BE2C (cell line): ENCODE data around the gene TXNDC5.

Experiments used
- DNase-seq: peaks from one replicate; pipeline ENCODE4 v3.0.0-alpha.2; 2020
- H3K27me3 ChIP-seq: fragments of 250-450 bp; sonication (Bioruptor Pico); 2 replicates; pipeline ENCODE4 v1.5.1; 2020; ENCODE audit warnings: mild to moderate bottlenecking
- H3K36me3 ChIP-seq: fragments of 250-450 bp; sonication (Bioruptor Pico); 2 replicates; pipeline ENCODE4 v1.5.1; 2020; ENCODE audit warnings: mild to moderate bottlenecking
- H3K4me1 ChIP-seq: fragments of 250-450 bp; sonication (Bioruptor Pico); 2 replicates; pipeline ENCODE4 v1.5.1; 2020
- H3K4me3 ChIP-seq: 2 replicates; pipeline ENCODE4 v1.5.1; 2011; ENCODE audit warnings: low read depth, low read length
- H3K9me3 ChIP-seq: fragments of 250-450 bp; sonication (Bioruptor Pico); 2 replicates; pipeline ENCODE4 v1.5.1; 2020
- TF ChIP-seq, protein P1 (sequence below): IDR thresholded peaks from 2 replicates; pipeline ENCODE4 v1.5.1; 2012; ENCODE audit warnings: mild to moderate bottlenecking, low read depth, low read length

TXNDC5 gene

DNA sequence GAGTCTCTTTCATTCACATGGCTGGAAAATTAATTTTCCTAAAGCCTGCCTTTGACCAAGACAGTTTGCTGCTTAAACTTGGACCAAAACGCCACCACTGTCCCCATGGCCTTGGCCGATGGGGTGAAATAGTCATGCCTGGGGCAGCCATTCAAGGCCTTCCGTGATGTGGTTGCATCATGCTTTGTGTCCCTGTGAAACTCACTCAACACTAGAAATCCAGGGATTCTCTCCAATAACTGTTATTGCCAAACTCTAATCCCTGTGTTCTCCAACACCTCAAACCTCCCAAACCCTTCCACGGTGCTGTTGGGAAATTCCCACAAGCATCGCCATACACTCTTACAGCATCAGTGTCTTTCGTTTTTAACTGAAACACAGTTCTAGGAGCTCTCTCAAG lies 1.4 kb upstream of the TXNDC5 start:
- H3K27me3 ChIP-seq = no peaks in the 10 kb centered on the region; the same call in 1 of the 2 replicates
- peaks cover 8% of the 10 kb centered on the region for H3K36me3 ChIP-seq
- H3K4me3 ChIP-seq = no peak overlapping the region
- TF ChIP-seq, protein P1, sequence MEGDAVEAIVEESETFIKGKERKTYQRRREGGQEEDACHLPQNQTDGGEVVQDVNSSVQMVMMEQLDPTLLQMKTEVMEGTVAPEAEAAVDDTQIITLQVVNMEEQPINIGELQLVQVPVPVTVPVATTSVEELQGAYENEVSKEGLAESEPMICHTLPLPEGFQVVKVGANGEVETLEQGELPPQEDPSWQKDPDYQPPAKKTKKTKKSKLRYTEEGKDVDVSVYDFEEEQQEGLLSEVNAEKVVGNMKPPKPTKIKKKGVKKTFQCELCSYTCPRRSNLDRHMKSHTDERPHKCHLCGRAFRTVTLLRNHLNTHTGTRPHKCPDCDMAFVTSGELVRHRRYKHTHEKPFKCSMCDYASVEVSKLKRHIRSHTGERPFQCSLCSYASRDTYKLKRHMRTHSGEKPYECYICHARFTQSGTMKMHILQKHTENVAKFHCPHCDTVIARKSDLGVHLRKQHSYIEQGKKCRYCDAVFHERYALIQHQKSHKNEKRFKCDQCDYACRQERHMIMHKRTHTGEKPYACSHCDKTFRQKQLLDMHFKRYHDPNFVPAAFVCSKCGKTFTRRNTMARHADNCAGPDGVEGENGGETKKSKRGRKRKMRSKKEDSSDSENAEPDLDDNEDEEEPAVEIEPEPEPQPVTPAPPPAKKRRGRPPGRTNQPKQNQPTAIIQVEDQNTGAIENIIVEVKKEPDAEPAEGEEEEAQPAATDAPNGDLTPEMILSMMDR = no peak
- peaks cover 6% of the 10 kb centered on the region for H3K4me1 ChIP-seq
- no peaks in the 10 kb centered on the region for H3K9me3 ChIP-seq
- no peak for DNase-seq

DNA sequence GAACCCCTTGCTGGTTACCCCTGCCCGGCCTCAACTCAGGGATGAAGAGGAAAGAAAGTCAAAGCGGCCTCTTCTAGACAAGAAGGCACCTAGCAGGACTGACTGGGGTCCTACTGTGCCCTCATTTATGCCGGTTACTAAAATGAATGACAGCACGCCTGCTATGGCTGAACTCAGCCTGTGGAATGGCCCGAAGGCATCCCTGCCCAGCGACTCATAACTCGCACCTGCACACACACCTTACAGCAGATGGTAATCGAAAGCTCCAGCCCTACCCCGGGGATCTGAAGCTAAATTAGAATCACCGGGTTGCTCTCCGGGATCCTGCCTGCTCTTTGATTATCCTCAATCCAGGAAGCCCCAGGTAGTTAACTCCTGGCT lies 747 bp upstream of the TXNDC5 start:
- Histone ChIP-seq H3K9me3 (no peaks in the 10 kb centered on the region), H3K4me3 (peak overlapping the region; percentile 57), H3K4me1 (peaks cover 6% of the 10 kb centered on the region), H3K27me3 (no peaks in the 10 kb centered on the region; the same call in 1 of the 2 replicates), H3K36me3 (peaks cover 8% of the 10 kb centered on the region)
- TF ChIP-seq, protein P1 = no peak
- no peak for DNase-seq

DNA sequence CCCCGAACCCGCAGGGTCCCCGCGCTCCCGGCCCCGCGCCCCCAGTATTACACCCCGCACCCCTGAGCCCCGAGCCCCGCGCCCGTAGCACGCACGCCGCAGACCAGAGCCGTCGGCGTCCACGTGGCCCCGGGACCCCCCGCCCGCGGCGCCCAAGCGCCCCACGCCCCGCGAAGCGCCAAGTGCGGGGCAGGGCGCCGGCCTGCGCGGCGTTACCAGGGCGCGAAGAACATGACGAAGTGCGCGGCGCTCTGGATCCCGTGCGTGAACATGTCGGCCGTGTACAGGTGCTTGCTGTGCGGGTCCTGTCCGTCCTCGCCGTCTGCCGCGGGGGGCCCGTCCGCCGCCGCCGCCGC lies 312 bp downstream of the TXNDC5 start:
- no peak for DNase-seq
- TF ChIP-seq, protein P1 = no peak
- Histone ChIP-seq H3K36me3 (peaks cover 8% of the 10 kb centered on the region), H3K4me3 (peak overlapping the region; percentile 86), H3K4me1 (peaks cover under 1% of the 10 kb centered on the region; the same call in 1 of the 2 replicates), H3K9me3 (no peaks in the 10 kb centered on the region), H3K27me3 (no peaks in the 10 kb centered on the region; the same call in 1 of the 2 replicates)

DNA sequence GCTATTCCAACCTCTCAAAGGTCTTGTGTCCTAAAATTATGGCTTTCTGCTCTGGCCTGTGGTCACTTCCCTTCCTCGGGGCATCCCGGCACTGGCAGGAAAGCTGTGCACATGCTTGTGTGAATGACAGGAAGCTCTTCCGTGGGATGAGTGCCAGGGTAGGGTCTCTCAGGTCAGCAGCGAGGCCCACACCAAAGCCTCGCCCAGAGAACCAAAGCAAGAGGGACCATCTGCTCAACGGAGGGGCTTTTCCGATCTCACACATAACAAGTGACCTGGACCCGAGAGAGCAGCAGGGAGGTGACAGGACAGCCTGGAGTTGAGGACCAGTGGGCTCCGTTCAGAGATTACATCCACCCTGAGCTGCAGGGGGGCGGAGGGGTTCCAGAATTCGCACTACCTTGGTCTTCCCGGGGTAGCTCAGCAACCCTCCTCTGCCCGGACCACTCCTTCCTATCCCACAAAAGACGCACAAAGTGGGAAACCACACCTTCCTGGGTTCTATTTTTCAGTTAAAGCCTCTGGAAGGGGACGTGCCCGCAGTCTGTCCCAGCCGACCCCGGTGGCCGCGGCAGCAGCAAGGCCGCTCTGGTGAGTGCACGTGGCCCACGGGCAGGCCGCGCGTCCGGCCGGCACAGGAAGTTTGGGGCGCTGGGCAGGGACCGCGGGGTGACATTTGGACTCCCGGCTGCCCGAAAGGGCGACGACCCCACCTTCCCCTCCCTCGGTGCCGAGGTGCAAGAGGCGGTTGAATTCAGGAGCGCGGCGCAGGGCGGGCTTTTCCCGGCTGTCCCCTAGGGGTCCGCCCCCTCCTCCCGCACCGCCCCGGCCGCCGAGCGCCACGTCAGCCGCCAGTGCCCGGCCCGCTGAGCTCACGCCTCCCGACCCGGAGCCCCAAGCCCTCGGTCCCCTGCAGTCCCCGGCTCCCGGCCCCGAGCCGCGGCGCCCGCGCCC lies 988 bp downstream of the TXNDC5 start:
- peak; percentile 77 for DNase-seq
- no peaks in the 10 kb centered on the region; the same call in 1 of the 2 replicates for H3K27me3 ChIP-seq

DNA sequence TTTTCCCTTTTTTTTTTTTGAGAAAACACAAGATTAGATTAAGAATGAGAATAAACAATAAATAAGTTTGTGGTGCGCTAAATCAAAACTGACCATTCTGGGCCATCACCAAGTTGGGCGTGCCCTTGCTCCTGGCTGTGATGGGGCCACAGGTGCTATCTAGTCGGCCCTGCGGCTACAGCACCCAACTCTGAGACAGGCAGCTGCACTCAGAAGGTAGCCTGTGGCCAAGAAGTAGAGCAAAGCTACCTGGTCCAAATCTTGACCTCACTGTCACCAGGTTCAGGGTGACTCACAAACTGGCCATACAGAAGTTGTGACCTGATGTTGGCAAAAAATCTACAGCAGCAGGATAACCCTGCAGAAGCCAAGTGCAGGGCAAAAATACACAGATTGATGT lies 3.4 kb downstream of the TXNDC5 start:
- Histone ChIP-seq H3K36me3 (peaks cover 34% of the 10 kb centered on the region), H3K27me3 (no peaks in the 10 kb centered on the region; the same call in 1 of the 2 replicates), H3K4me1 (no peaks in the 10 kb centered on the region), H3K4me3 (no peak overlapping the region), H3K9me3 (no peaks in the 10 kb centered on the region)
- DNase-seq = no peak
- TF ChIP-seq, protein P1 = no peak

More for the DNA sequence above, 988 bp downstream of the TXNDC5 start:
- TF ChIP-seq, protein P1 = no peak
- peaks cover 10% of the 10 kb centered on the region for H3K36me3 ChIP-seq
- peak overlapping the region; percentile 86 for H3K4me3 ChIP-seq
- H3K4me1 ChIP-seq = no peaks in the 10 kb centered on the region
- H3K9me3 ChIP-seq = no peaks in the 10 kb centered on the region

DNA sequence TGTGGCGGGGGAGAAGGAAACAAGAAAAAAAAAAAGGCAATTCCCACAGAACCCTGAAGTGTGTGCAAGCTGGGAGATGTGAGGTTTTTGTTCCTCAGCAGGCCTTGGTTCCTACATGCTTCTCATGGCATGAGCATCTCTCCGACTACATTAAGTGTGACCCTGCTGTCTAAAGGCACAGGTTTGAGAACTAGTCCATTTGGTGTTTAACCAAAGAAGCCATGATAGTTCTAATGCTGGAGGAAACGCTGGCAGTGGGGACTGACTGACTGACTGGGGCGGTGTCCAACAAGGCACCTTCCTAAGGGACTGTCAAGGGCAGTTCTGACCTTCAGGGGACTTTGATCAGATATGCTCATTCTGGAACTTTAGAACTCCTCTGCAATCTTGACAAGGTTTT lies 3.8 kb downstream of the TXNDC5 start:
- no peak for DNase-seq
- Histone ChIP-seq H3K36me3 (peaks cover 39% of the 10 kb centered on the region), H3K27me3 (no peaks in the 10 kb centered on the region; the same call in 1 of the 2 replicates), H3K4me1 (no peaks in the 10 kb centered on the region), H3K4me3 (no peak overlapping the region), H3K9me3 (no peaks in the 10 kb centered on the region)
- TF ChIP-seq, protein P1 = no peak
